ENCODE results near the gene CCDC106. TPM values are rescaled to one million over a fixed set of nuclear protein-coding genes. Genes with fewer than 3 reads are reported as not detected.

CCDC106 gene
- total and polyA plus RNA-seq, 2 of the 4 experiments (the other 2 are of a cell fraction) = 2.3 to 13.6 TPM

DNA sequence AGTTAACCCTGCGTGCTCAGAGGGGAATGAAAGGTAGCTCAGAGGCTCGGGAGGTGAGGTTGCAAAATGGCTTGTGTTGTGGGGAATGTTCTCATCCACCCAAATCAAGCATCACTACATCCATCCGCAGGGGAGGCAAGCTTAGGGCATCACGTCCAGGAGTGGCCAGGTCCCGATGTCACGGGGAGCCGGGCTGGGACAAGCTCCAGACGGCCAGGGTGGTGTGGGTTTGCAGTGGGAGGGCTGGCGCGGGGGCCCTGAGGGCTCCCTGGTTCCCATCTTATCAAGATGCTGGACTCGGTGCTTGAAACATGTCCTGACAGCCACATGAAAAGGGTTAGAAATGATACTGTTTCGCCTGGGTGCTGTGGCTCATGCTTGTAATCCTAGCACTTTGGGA is 52.8 kb downstream of the CCDC106 start:
- in situ Hi-C loops (cut with MboI; ENCODE audit: low sequenced_read_pairs) = no loop called here
- no peaks in the 10 kb centered on the region for H3K27me3 ChIP-seq (ENCODE audit: control insufficient read depth, insufficient read depth, low read length)
- POLR2A ChIA-PET (ENCODE audit: unreplicated experiment) = no interaction called here
- H4K91ac ChIP-seq (ENCODE audit: insufficient read depth, low read depth, low read length) = no peak overlapping the region
- H3K4me2 ChIP-seq (ENCODE audit: low read depth, low read length) = no peak overlapping the region
- no peak for TF ChIP-seq MAZ (IDR thresholded peaks at IDR 0.05; ENCODE audit: borderline replicate concordance, low read depth, low read length)
- TF ChIP-seq, protein P1, sequence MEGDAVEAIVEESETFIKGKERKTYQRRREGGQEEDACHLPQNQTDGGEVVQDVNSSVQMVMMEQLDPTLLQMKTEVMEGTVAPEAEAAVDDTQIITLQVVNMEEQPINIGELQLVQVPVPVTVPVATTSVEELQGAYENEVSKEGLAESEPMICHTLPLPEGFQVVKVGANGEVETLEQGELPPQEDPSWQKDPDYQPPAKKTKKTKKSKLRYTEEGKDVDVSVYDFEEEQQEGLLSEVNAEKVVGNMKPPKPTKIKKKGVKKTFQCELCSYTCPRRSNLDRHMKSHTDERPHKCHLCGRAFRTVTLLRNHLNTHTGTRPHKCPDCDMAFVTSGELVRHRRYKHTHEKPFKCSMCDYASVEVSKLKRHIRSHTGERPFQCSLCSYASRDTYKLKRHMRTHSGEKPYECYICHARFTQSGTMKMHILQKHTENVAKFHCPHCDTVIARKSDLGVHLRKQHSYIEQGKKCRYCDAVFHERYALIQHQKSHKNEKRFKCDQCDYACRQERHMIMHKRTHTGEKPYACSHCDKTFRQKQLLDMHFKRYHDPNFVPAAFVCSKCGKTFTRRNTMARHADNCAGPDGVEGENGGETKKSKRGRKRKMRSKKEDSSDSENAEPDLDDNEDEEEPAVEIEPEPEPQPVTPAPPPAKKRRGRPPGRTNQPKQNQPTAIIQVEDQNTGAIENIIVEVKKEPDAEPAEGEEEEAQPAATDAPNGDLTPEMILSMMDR (conservative IDR thresholded peaks at IDR 0.05; ENCODE audit: low read depth, low read length) = no peak
- no peak for TF ChIP-seq NFE2L2 (IDR thresholded peaks at IDR 0.05; ENCODE audit: low read depth, low read length)
- TF ChIP-seq MAFK (IDR thresholded peaks at IDR 0.05; ENCODE audit: low read depth, low read length) = no peak
- TF ChIP-seq, protein P2, sequence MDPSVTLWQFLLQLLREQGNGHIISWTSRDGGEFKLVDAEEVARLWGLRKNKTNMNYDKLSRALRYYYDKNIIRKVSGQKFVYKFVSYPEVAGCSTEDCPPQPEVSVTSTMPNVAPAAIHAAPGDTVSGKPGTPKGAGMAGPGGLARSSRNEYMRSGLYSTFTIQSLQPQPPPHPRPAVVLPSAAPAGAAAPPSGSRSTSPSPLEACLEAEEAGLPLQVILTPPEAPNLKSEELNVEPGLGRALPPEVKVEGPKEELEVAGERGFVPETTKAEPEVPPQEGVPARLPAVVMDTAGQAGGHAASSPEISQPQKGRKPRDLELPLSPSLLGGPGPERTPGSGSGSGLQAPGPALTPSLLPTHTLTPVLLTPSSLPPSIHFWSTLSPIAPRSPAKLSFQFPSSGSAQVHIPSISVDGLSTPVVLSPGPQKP (IDR thresholded peaks at IDR 0.05; ENCODE audit: borderline replicate concordance, low read depth, low read length) = no peak
- TF ChIP-seq RCOR1 (IDR thresholded peaks at IDR 0.05; ENCODE audit: insufficient replicate concordance, low read length) = no peak
- no peak for TF ChIP-seq RAD21 (IDR thresholded peaks at IDR 0.05; ENCODE audit: low read length)
- no peak for TF ChIP-seq FOS (IDR thresholded peaks at IDR 0.05; ENCODE audit: low read depth, low read length)
- no peak overlapping the region for H3K18ac ChIP-seq (ENCODE audit: low read depth, low read length)
- H2BK15ac ChIP-seq (ENCODE audit: low read depth, low read length) = no peak overlapping the region
- no peak overlapping the region for H3K14ac ChIP-seq (replicated peaks; ENCODE audit: low read depth, low read length)
- no peaks in the 10 kb centered on the region for H3K4me1 ChIP-seq (ENCODE audit: control insufficient read depth, insufficient read depth, low read length)
- H3K56ac ChIP-seq (ENCODE audit: extremely low read depth, insufficient read depth, low read length) = no peak overlapping the region
- no peak overlapping the region for H4K8ac ChIP-seq (ENCODE audit: low read depth in 2 of 2, low read length in 2 of 2)
- intact Hi-C loops (cut with micrococcal nuclease) = no loop called here
- CTCF ChIA-PET = no interaction called here
- 96% methylated on average over 5 of the region's 12 CpGs; no CpG with 5 or more reads in 1 of the 2 experiments for WGBS, 2 experiments (ENCODE audit: extremely low coverage in 2 of 2, insufficient read length in 1 of 2)
- no peak overlapping the region for H4K5ac ChIP-seq (ENCODE audit: low read depth, low read length)
- H3K9me1 ChIP-seq (ENCODE audit: insufficient read depth, low read length) = no peaks in the 10 kb centered on the region
- no TSS peak for BruUV-seq (replicated peaks)
- H2AK9ac ChIP-seq (replicated peaks; ENCODE audit: low read depth, low read length, poor library complexity) = peak overlapping the region; percentile 50
- H3K79me1 ChIP-seq (ENCODE audit: low read depth in 1 of 2, low read length in 2 of 2) = no peaks in the 10 kb centered on the region; a peak in 1 of 4 replicates
- H2AFZ ChIP-seq (replicated peaks; ENCODE audit: low read length, poor library complexity) = no peak overlapping the region
- no peak overlapping the region for H2BK120ac ChIP-seq (ENCODE audit: low read depth, low read length)
- peaks cover 27% of the 10 kb centered on the region for H3K36me3 ChIP-seq (ENCODE audit: control insufficient read depth, insufficient read depth, low read length)
- H2AK5ac ChIP-seq (ENCODE audit: low read depth, low read length) = no peak overlapping the region
- peaks cover 5% of the 10 kb centered on the region for H3K9me3 ChIP-seq (ENCODE audit: control insufficient read depth, insufficient read depth, low read length)
- dilution Hi-C loops (cut with HindIII; ENCODE audit: low sequenced_read_pairs, unreplicated experiment) = no loop called here
- H2BK20ac ChIP-seq (ENCODE audit: low read depth, low read length) = no peak overlapping the region
- no peak overlapping the region for H3K4ac ChIP-seq (ENCODE audit: low read depth, low read length)
- H3K9ac ChIP-seq (ENCODE audit: low read depth, low read length) = no peak overlapping the region
- H3K23ac ChIP-seq (ENCODE audit: low read depth, low read length) = no peak overlapping the region
- ATAC-seq (ENCODE audit: low read depth) (no peak), DNase-seq (no peak)
- H3K27ac ChIP-seq (ENCODE audit: insufficient read depth, low read length) = no peak overlapping the region
- H3K4me3 ChIP-seq (ENCODE audit: insufficient read depth, low read depth, low read length) = no peak overlapping the region
- no peak overlapping the region for H2BK5ac ChIP-seq (ENCODE audit: low read depth, low read length, poor library complexity, severe bottlenecking)
- no peaks in the 10 kb centered on the region for H4K20me1 ChIP-seq (ENCODE audit: insufficient read depth, low read length)

Measured in IMR-90 (cell line).